BLaER1 treated with 17β-estradiol and CSF1 and Interleukin-3, amounts not matched to agents 10 nM and 100 nM (cell line): ENCODE measurements around the gene FZR1.

Source experiments
- H3K27ac ChIP-seq, 11 experiments: shearing (Covaris generic); formaldehyde crosslinking; 2 replicates each; pipeline ENCODE4 v1.8.1; 2022
- H3K27me3 ChIP-seq, 11 experiments: shearing (Covaris generic); formaldehyde crosslinking; 2 replicates each; pipeline ENCODE4 v1.8.1; 2022
- H3K36me3 ChIP-seq, 11 experiments: shearing (Covaris generic); formaldehyde crosslinking; 2 replicates each; pipeline ENCODE4 v1.8.1; 2022
- H3K4me1 ChIP-seq, 10 experiments: shearing (Covaris generic); formaldehyde crosslinking; 2 replicates each; pipeline ENCODE4 v1.8.1; 2022
- H3K4me2 ChIP-seq, 11 experiments: shearing (Covaris generic); formaldehyde crosslinking; 2 replicates each; pipeline ENCODE4 v1.8.1; 2022
- H3K4me3 ChIP-seq, 10 experiments: shearing (Covaris generic); formaldehyde crosslinking; 2 replicates each; pipeline ENCODE4 v1.8.1; 2022
- H3K9ac ChIP-seq, 11 experiments: shearing (Covaris generic); formaldehyde crosslinking; 2 replicates each; pipeline ENCODE4 v1.8.1; 2022
- H3K9me3 ChIP-seq, 11 experiments: shearing (Covaris generic); formaldehyde crosslinking; replicated peaks in 1 of 11; 2 replicates each; pipeline ENCODE4 v1.8.1; 2022
- H4K20me1 ChIP-seq, 11 experiments: shearing (Covaris generic); formaldehyde crosslinking; 2 replicates each; pipeline ENCODE4 v1.8.1; 2022
- Cebpa-rat ChIP-seq, 11 experiments: shearing (Covaris generic); IDR thresholded peaks; 2 replicates each; pipeline ENCODE4 v1.8.1; 2022

Gene FZR1

GRCh38 chr19:3494559-3494958 is 11.6 kb upstream of the FZR1 start:
- peaks cover 68 to 85% (median 71%) of the 10 kb centered on the region in 11 experiments for H3K36me3 ChIP-seq
- H3K4me1 ChIP-seq: peaks cover 6 to 9% (median 7%) of the 10 kb centered on the region in 10 experiments
- H3K4me2 ChIP-seq: no peak overlapping the region
- H3K27ac ChIP-seq: no peak overlapping the region
- no peak overlapping the region for H3K9ac ChIP-seq
- no peak for TF ChIP-seq Cebpa-rat (IDR thresholded peaks at IDR 0.05)
- peaks cover 0 to 67% (median 31%) of the 10 kb centered on the region in 11 experiments; a peak in 13 of 22 replicates for H4K20me1 ChIP-seq
- H3K4me3 ChIP-seq: no peak overlapping the region
- no peaks in the 10 kb centered on the region for H3K27me3 ChIP-seq
- no peaks in the 10 kb centered on the region for H3K9me3 ChIP-seq

GRCh38 chr19:3496392-3497273 is 9.5 kb upstream of the FZR1 start:
- no peaks in the 10 kb centered on the region for H3K9me3 ChIP-seq
- no peak for TF ChIP-seq Cebpa-rat (IDR thresholded peaks at IDR 0.05)
- H3K4me1 ChIP-seq: peaks cover 10 to 18% (median 12%) of the 10 kb centered on the region in 10 experiments
- no peak overlapping the region for H3K27ac ChIP-seq
- H3K9ac ChIP-seq: no peak overlapping the region; a peak in 1 of 22 replicates
- H4K20me1 ChIP-seq: peaks cover 0 to 57% (median 31%) of the 10 kb centered on the region in 11 experiments; a peak in 14 of 22 replicates
- peaks cover 58 to 68% (median 64%) of the 10 kb centered on the region in 11 experiments for H3K36me3 ChIP-seq
- no peak overlapping the region for H3K4me3 ChIP-seq
- H3K4me2 ChIP-seq: no peak overlapping the region
- no peaks in the 10 kb centered on the region for H3K27me3 ChIP-seq

- Histone ChIP-seq H4K20me1 (peaks cover 0 to 47% (median 29%) of the 10 kb centered on the region in 11 experiments; a peak in 14 of 22 replicates), H3K27ac (no peak overlapping the region), H3K4me2 (no peak overlapping the region), H3K4me1 (peaks cover 10 to 18% (median 12%) of the 10 kb centered on the region in 10 experiments), H3K27me3 (no peaks in the 10 kb centered on the region), H3K36me3 (peaks cover 45 to 55% (median 51%) of the 10 kb centered on the region in 11 experiments), H3K9me3 (no peaks in the 10 kb centered on the region), H3K9ac (peak overlapping the region in 1 of 11 experiments; percentile 7; a peak in 1 of 22 replicates), H3K4me3 (no peak overlapping the region)
- no peak for TF ChIP-seq Cebpa-rat (IDR thresholded peaks at IDR 0.05)
These were observed 8.2 kb upstream of the FZR1 start for GRCh38 chr19:3497757-3498520.

- H3K4me2 ChIP-seq: peak overlapping the region; percentile 90 to 99 (median 96)
- peak overlapping the region; percentile 94 to 99 (median 96) for H3K9ac ChIP-seq
- H3K36me3 ChIP-seq: peaks cover 26 to 35% (median 32%) of the 10 kb centered on the region in 11 experiments
- TF ChIP-seq Cebpa-rat (IDR thresholded peaks at IDR 0.05): no peak
- peaks cover 15 to 23% (median 17%) of the 10 kb centered on the region in 10 experiments for H3K4me1 ChIP-seq
- H4K20me1 ChIP-seq: peaks cover 0 to 33% (median 14%) of the 10 kb centered on the region in 11 experiments; a peak in 14 of 22 replicates
- H3K9me3 ChIP-seq: no peaks in the 10 kb centered on the region
- peak overlapping the region; percentile 97 to 99 (median 98) for H3K27ac ChIP-seq
- H3K4me3 ChIP-seq: peak overlapping the region; percentile 77 to 99 (median 92)
- H3K27me3 ChIP-seq: no peaks in the 10 kb centered on the region
These were observed 6.2 kb upstream of the FZR1 start for GRCh38 chr19:3499738-3500428.

- peaks cover 0 to 33% (median 14%) of the 10 kb centered on the region in 11 experiments; a peak in 14 of 22 replicates for H4K20me1 ChIP-seq
- H3K27me3 ChIP-seq: no peaks in the 10 kb centered on the region
- H3K4me3 ChIP-seq: peak within 1 kb of the TSS; percentile 77 to 99 (median 92)
- TF ChIP-seq Cebpa-rat (IDR thresholded peaks at IDR 0.05): no peak
- H3K27ac ChIP-seq: peak within 1 kb of the TSS; percentile 97 to 99 (median 98)
- no peaks in the 10 kb centered on the region for H3K9me3 ChIP-seq
- peak within 1 kb of the TSS; percentile 94 to 99 (median 96) for H3K9ac ChIP-seq
- H3K4me2 ChIP-seq: peak within 1 kb of the TSS; percentile 90 to 99 (median 96)
- H3K4me1 ChIP-seq: peaks cover 22 to 30% (median 23%) of the 10 kb centered on the region in 10 experiments
- H3K36me3 ChIP-seq: peaks cover 19 to 28% (median 25%) of the 10 kb centered on the region in 11 experiments
These were observed 5.5 kb upstream of the FZR1 start, which contains the start of gene DOHH for GRCh38 chr19:3500429-3501101. TSS of gene DOHH (minus strand) at chr19:3500674. CDS start at chr19:3496814, 3,860 bp downstream.

- Histone ChIP-seq H3K9me3 (no peaks in the 10 kb centered on the region), H3K4me2 (no peak overlapping the region), H3K36me3 (peaks cover 7 to 16% (median 13%) of the 10 kb centered on the region in 11 experiments), H3K4me1 (peaks cover 23 to 32% (median 25%) of the 10 kb centered on the region in 10 experiments), H4K20me1 (peaks cover 0 to 25% (median 9%) of the 10 kb centered on the region in 11 experiments; a peak in 14 of 22 replicates), H3K27me3 (no peaks in the 10 kb centered on the region), H3K4me3 (no peak overlapping the region), H3K27ac (no peak overlapping the region), H3K9ac (no peak overlapping the region)
- TF ChIP-seq Cebpa-rat (IDR thresholded peaks at IDR 0.05): no peak
These were observed 4.3 kb upstream of the FZR1 start for GRCh38 chr19:3501780-3502179.

DNA sequence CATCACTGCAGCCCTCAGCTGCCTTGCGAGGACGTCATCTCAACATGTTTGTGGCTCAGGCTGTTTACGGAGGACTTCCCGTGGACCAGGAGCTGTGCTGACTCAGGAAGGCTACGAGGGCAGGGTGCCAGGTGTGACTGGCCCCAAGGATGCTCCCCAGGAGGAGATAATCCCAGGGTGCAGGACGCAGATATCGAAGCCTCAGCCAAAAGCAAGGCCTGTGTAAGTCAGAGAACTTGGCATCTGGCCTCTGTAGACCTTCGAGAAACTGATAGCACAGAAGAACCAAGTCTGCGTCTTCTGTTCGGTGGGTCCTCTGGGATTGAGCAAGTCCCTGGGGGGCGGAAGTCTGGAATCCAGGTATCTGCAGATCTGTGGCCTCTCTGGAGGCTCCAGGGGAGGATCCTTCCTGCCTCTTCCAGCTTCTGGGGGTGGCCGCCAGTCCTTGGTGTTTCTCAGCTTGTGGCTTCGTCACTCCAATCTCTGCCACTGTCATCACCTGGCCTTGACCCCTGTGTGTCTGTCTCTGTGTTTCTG is 3.0 kb upstream of the FZR1 start:
- H3K36me3 ChIP-seq: peaks cover 0 to 3% (median under 1%) of the 10 kb centered on the region in 11 experiments; a peak in 6 of 22 replicates
- H4K20me1 ChIP-seq: peaks cover 6 to 20% (median 9%) of the 10 kb centered on the region in 11 experiments; a peak in 19 of 22 replicates
- H3K9ac ChIP-seq: peak overlapping the region in 3 of 11 experiments; percentile 2 to 33 (median 9); a peak in 1 of 22 replicates
- H3K4me3 ChIP-seq: no peak overlapping the region
- no peak overlapping the region for H3K4me2 ChIP-seq
- H3K9me3 ChIP-seq: no peaks in the 10 kb centered on the region
- H3K27me3 ChIP-seq: no peaks in the 10 kb centered on the region
- no peak overlapping the region for H3K27ac ChIP-seq
- no peak for TF ChIP-seq Cebpa-rat (IDR thresholded peaks at IDR 0.05)
- H3K4me1 ChIP-seq: peaks cover 33 to 42% (median 34%) of the 10 kb centered on the region in 10 experiments
